HG03139 (cell line): ENCODE data around the gene TUBA3D.
"Not testable (repeated sequence)": the region's sequence is repeated elsewhere in the genome, so short reads cannot be mapped to it uniquely, and the experiment has no call there.

ENCODE experiments used
- ATAC-seq: cut with Tn5 transposase; IDR thresholded peaks from one replicate; pipeline ENCODE4 v1.9.1; 2021; ENCODE audit not compliant: unreplicated experiment

TUBA3D gene

GRCh38 chr2:131483981-131484820 is 8.3 kb downstream of the TUBA3D start:
- not testable (repeated sequence) for ATAC-seq

- not testable (repeated sequence) for ATAC-seq
Observed at GRCh38 chr2:131484906-131485460, 9.1 kb downstream of the TUBA3D start.

GRCh38 chr2:131486201-131486902 is 10.4 kb downstream of the TUBA3D start:
- ATAC-seq: not testable (repeated sequence)

DNA sequence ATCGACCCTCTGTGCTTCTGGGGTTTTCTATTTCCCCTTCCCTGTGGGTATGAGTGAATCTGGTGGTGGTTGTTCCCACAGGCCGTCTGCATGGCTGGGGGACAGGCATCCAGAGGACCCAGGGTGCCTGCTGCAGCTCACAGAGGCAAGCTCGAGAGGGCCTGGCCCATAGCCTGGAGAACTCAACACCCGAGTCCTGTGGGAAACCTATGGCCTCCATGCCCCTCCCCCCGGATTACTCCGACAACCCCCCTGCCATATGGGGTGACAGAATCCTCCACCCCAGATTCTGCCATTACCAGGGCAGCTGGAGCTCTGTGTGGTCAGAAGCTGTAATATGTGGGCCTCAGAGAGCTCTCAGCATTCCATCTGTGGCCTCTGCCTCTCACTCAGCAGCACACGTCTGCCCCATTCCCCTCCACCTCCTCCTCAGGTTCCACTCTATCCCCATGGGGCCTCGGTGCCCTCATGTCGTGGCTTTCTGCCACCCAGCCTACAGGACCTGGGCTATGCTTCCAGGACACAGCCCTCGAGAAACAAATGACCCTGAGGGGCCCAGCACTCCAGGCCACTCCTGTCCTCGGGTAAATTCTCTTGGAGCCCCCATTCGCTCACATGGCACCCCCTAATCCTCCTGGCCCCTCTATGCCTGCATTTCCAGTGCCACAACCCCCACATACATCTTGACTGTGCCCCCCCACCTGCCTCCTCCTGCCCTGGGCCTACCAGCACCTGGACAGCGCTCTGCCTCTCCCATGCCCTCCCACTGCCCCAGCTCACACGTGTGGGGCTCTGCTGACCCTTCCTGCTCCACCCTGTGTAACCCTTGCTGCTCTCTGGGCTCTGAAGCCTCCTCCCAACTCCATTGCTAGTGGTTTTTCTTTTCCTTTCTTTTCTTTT is 12.6 kb downstream of the TUBA3D start:
- ATAC-seq: no peak

DNA sequence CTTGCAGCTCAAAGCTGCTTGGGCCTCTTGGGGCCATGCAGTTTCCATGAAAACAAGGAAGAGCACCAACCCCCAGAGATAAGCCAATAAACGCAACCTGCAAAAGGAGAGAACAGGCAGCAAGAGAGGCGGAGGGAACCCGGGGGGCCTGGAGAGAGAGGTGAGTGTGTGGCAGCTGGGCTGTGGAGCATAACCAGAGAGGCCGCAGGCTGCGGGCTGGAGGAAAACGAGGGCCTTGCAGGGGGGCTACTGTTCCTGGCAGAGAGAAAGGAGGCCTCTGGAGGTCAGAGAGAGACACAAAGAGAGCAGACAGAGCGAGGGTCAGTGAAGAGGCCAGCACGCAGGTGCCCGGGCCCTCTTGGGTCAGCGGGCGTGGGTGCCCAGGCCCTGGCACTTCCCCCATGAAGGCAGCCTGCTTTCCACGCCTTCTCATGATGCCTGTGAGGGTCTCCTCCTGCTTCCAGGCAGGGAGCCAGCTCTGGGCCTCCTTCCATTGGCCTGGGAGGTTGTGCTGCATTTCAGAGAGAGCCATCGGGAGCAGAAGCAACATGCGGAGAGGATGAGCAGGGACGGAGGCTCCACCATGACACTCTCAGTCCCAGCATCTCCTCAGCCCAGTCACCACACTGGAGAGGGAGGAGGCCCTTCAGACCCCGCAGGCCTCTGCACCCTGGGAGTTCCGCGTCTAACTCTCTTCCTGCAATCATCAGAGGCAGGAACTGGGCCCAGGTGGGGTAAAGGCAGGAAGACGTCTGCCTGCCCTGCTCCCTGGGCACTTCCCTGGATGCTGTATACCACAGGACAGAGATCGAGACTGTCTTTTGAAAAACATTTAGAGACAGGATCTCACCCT is 14.9 kb downstream of the TUBA3D start:
- not testable (repeated sequence) for ATAC-seq

DNA sequence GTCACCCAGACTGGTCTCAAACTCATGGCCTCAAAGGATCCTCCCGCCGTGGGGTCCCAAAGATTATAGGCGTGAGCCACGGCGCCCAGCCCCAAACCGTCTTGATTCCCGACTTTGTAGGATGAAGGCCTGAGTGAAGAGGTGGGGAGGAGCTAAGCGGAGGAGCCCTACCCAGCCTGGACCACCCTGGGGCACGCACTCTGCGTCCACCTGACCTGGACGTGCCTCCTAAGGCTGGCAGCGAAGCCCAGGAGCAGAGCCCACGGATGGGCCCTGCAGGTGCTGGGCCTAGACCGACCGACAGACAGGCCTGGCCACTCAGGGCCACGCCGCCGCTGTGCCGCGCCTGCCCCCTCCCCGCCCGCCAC is 15.5 kb downstream of the TUBA3D start:
- ATAC-seq: not testable (repeated sequence)

- ATAC-seq: peak; percentile 6
Observed at GRCh38 chr2:131492015-131492417, 16.1 kb downstream of the TUBA3D start, which contains the start of gene MZT2A. Gene MZT2A, minus strand, starts transcription at chr2:131492397. Its CDS starts 21 bp downstream, at chr2:131492376.

GRCh38 chr2:131492418-131493198 is 16.7 kb downstream of the TUBA3D start:
- ATAC-seq: peak; percentile 73

- peak; percentile 6 for ATAC-seq
Observed at GRCh38 chr2:131493199-131493968, 17.5 kb downstream of the TUBA3D start.

DNA sequence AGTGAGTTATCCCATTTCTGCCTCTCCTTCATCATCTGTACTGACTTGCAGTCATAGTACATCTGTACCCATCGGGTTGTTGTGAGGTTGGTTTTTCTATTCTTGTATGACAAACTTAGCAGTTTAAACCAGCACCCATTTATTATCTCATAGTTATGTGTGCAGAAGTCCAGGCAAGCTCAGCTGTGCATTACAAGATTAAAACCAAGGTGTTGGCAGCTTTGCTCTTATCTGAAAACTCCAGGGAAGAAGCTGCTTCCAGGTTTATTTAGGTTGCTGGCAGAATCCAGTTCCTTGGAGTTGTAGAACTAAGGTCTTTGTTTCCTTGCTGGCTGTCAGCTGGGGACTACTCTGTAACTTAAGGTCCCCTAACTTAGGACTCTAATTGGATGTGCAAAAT is 19.6 kb downstream of the TUBA3D start:
- not testable (repeated sequence) for ATAC-seq

DNA sequence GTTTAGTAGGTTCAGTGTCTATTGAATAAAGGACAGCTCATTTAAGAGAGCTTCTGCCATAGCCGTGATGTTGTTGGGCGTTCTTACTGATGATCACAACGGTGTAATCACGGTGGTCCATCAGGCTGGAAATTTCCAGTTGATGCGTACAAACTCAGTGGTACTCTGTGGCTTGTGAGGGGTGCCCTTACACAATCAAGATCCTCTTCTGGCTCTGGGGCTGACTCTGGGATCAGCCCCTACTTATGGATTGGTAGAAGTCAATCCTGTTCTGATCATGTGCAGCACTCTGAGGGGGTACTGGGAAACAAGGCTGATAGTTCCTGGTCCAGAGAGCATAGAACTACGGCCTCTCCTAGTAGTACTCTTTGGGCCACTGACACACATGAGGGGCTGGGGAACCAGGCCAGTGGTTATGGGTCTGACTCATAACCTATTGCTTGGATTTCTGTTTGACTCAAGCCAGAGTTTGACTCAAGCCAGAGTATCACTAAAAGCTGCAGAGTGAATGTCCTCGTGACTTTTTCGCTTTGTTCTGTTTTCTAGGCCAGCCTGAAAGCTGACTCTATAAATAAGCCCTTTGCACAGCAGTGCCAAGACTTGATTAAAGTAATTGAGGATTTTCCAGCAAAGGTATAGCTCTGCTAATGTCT is 22.5 kb downstream of the TUBA3D start:
- ATAC-seq: peak; percentile 61

GRCh38 chr2:131503587-131503986 is 27.7 kb downstream of the TUBA3D start:
- not testable (repeated sequence) for ATAC-seq

GRCh38 chr2:131504082-131504750 is 28.3 kb downstream of the TUBA3D start:
- not testable (repeated sequence) for ATAC-seq

GRCh38 chr2:131509615-131510014 is 33.7 kb downstream of the TUBA3D start:
- ATAC-seq: no peak

GRCh38 chr2:131511291-131511968 is 35.5 kb downstream of the TUBA3D start:
- not testable (repeated sequence) for ATAC-seq

- ATAC-seq: not testable (repeated sequence)
Observed at GRCh38 chr2:131511969-131512870, 36.3 kb downstream of the TUBA3D start.
